Natural killer cell (primary cell): Measurements from ENCODE around the gene SRPK2. TPM values are rescaled to one million over a fixed set of nuclear protein-coding genes. Genes with fewer than 3 reads are reported as not detected.
"Not testable (repeated sequence)": the region's sequence is repeated elsewhere in the genome, so short reads cannot be mapped to it uniquely, and the experiment has no call there.

Experiments
- ATAC-seq, 3 donors: fragments of 150-1000 bp in 2 of 3; fragments of 200-7000 bp in 1 of 3; cut with Tn5 transposase; 1 replicate in 1 of 3; 2 replicates in 2 of 3; pipeline ENCODE4 v1.10.0; 2021; ENCODE audit warnings: mild to moderate bottlenecking in 2 of 3, moderate library complexity in 2 of 3
- DNase-seq, 2 donors: peaks; one replicate each; pipeline versions ENCODE4 v3.0.0 to v3.0.0-alpha.2; 2013 to 2021; ENCODE audit warnings: mixed read lengths in 1 of 2
- H3K27ac ChIP-seq: one replicate; pipeline ENCODE4 v1.5.1; 2013; ENCODE audit warnings: mild to moderate bottlenecking, low read length
- H3K27me3 ChIP-seq: one replicate; pipeline ENCODE4 v1.6.1; 2013; ENCODE audit warnings: low read length; ENCODE audit not compliant: control insufficient read depth, insufficient read depth
- H3K36me3 ChIP-seq: one replicate; pipeline ENCODE4 v1.6.1; 2013; ENCODE audit warnings: low read length; ENCODE audit not compliant: control insufficient read depth, insufficient read depth
- H3K4me1 ChIP-seq: one replicate; pipeline ENCODE4 v1.6.1; 2013; ENCODE audit warnings: low read length; ENCODE audit not compliant: control insufficient read depth, insufficient read depth
- H3K4me3 ChIP-seq: one replicate; pipeline ENCODE4 v1.5.1; 2013; ENCODE audit warnings: low read length
- H3K9me3 ChIP-seq: one replicate; pipeline ENCODE4 v1.6.1; 2013; ENCODE audit warnings: low read length; ENCODE audit not compliant: control insufficient read depth, insufficient read depth
- H3K27ac Mint-ChIP-seq, 2 donors: one replicate each; pipeline ENCODE4 v1.8.0; 2022; ENCODE audit warnings: mild to moderate bottlenecking in 2 of 2, mixed read lengths in 2 of 2, moderate library complexity in 1 of 2
- H3K27me3 Mint-ChIP-seq, 2 donors: one replicate each; pipeline ENCODE4 v1.8.0; 2022; ENCODE audit warnings: low read depth in 2 of 2, mixed read lengths in 2 of 2
- H3K36me3 Mint-ChIP-seq: one replicate; pipeline ENCODE4 v1.8.0; 2022; ENCODE audit warnings: mixed read lengths
- H3K4me1 Mint-ChIP-seq, 2 donors: one replicate each; pipeline ENCODE4 v1.8.0; 2022; ENCODE audit warnings: mixed read lengths in 2 of 2
- H3K4me3 Mint-ChIP-seq: one replicate; pipeline ENCODE4 v1.8.0; 2022; ENCODE audit warnings: mild to moderate bottlenecking, moderate library complexity, mixed read lengths
- H3K9me3 Mint-ChIP-seq, 2 donors: one replicate each; pipeline ENCODE4 v1.8.0; 2022; ENCODE audit warnings: mixed read lengths in 2 of 2
- WGBS: methylation state at CpG from one replicate; pipeline ENCODE4 v1.1.7; 2013; ENCODE audit warnings: missing lambda C conversion rate; ENCODE audit not compliant: insufficient coverage; 5-methylcytosine and 5-hydroxymethylcytosine counted together
- intact Hi-C: fragments of 100-400 bp; cut with micrococcal nuclease; formaldehyde crosslinking; loops from one replicate; pipeline ENCODE4 v1.14.2; 2022
- total RNA-seq, 4 donors: library from RNA; stranded (reverse); fragments of 120-200 nt in 1 of 4; gene quantifications; one replicate each; pipeline versions ENCODE4 v1.2.3 to v1.2.4, GENCODE V29; 2013 to 2022
- TF ChIP-seq, protein P1 (sequence below): fragments of 200-600 bp; IDR thresholded peaks from one replicate; pipeline ENCODE4 v1.8.0; 2022; ENCODE audit warnings: antibody characterized with exemption

SRPK2 gene
- total RNA-seq, 3 donors from 2014 or later (not counting 1 experiment from before 2014, with no cell fraction given), result 103 to 121 (median 108) TPM

DNA sequence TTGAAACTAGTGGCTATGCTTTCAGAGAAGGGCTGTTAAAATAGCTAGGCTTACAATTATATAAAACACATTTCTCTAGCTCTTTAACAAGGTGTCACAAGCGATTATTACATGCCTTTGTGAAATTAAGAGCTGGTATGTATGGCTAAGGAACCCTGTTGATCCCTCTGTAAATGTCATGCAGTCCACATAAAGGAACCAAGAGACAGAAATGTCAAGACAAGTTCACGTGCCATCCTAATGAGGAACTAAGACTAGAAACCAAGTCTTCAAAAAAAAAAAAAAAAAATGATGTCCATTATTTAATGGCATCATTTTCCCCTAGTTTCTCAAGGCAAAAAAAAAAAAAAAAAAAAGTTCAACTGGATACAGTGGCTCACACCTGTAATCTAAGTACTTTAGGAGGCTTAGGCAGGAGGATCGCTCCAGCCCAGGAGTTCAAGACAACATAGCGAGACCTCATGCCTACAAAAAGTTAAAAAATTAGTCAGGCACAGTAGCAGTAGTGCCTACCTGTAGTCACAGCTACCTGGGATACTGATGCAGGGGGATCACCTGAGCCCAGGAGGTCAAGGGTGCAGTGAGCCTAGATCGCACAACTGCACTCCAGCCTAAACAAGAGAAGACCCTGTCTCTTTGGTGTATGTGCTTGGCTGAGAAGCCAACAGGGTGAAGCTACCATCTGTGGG lies 63.4 kb downstream of the SRPK2 start:
- Mint-ChIP-seq H3K36me3 (no peaks in the 10 kb centered on the region), H3K9me3 (no peaks in the 10 kb centered on the region), H3K27me3 (no peaks in the 10 kb centered on the region), H3K4me1 (peaks cover 54 to 62% of the 10 kb centered on the region in 2 donors), H3K4me3 (no peak overlapping the region), H3K27ac (peak overlapping the region; percentile 7 to 22)
- no peaks in the 10 kb centered on the region for H3K36me3 ChIP-seq
- no peaks in the 10 kb centered on the region for H3K4me1 ChIP-seq
- H3K27ac ChIP-seq, result no peak overlapping the region
- H3K4me3 ChIP-seq, result no peak overlapping the region
- DNase-seq (no peak), ATAC-seq (no peak)
- H3K9me3 ChIP-seq, result no peaks in the 10 kb centered on the region
- 88% methylated on average over 5 of the region's 5 CpGs for WGBS
- intact Hi-C loops, result no loop called here
- no peaks in the 10 kb centered on the region for H3K27me3 ChIP-seq
- TF ChIP-seq, protein P1, sequence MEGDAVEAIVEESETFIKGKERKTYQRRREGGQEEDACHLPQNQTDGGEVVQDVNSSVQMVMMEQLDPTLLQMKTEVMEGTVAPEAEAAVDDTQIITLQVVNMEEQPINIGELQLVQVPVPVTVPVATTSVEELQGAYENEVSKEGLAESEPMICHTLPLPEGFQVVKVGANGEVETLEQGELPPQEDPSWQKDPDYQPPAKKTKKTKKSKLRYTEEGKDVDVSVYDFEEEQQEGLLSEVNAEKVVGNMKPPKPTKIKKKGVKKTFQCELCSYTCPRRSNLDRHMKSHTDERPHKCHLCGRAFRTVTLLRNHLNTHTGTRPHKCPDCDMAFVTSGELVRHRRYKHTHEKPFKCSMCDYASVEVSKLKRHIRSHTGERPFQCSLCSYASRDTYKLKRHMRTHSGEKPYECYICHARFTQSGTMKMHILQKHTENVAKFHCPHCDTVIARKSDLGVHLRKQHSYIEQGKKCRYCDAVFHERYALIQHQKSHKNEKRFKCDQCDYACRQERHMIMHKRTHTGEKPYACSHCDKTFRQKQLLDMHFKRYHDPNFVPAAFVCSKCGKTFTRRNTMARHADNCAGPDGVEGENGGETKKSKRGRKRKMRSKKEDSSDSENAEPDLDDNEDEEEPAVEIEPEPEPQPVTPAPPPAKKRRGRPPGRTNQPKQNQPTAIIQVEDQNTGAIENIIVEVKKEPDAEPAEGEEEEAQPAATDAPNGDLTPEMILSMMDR, result no peak

DNA sequence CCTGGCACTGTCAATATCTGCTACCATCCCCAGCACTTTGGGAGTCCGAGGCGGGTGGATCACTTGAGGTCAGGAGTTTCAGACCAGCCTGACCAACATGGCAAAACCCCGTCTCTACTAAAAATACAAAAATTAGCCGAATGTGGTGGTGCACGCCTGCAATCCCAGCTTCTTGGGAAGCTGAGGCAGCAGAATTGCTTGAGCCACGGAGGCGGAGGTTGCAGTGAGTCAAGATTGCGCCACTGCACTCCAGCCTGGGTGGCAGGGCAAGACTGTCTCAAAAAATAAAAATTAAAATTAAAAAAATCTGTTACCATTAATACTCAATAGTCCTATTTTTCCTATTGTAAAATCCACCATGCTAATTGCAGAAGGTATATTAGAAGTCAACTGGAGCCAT lies 64.1 kb downstream of the SRPK2 start:
- H3K4me1 ChIP-seq, H3K4me3 ChIP-seq, H3K36me3 Mint-ChIP-seq, H3K27me3 Mint-ChIP-seq, H3K36me3 ChIP-seq, H3K27me3 ChIP-seq, DNase-seq, H3K27ac ChIP-seq, H3K4me3 Mint-ChIP-seq, H3K9me3 ChIP-seq, ATAC-seq, intact Hi-C loops, H3K9me3 Mint-ChIP-seq: not testable (repeated sequence)
- Mint-ChIP-seq H3K27ac (peak overlapping the region in 1 of 2 donors; percentile 7), H3K4me1 (peaks cover 60 to 68% of the 10 kb centered on the region in 2 donors)
- WGBS, result 97% methylated on average over 7 of the region's 8 CpGs

DNA sequence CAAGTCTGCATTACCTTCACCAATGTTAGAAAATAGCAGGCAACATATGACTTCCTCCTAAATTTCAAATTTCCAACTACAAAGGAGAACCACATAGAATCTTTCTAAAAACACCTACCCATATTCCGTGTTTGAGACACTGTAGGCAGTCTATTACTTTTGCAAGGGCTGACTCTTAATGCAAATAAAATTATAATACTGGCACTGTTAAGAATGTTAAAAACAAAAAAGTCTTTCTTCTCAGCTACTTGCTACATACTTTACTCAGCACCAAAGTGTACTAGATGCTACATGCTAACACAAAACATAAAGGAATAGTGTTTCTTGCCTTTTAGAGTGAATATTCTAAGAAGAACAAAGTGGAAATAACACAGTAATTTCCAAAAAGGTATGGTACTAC lies 65.4 kb downstream of the SRPK2 start:
- Mint-ChIP-seq H3K4me3 (no peak overlapping the region), H3K4me1 (peaks cover 62 to 70% of the 10 kb centered on the region in 2 donors), H3K27me3 (no peaks in the 10 kb centered on the region), H3K36me3 (no peaks in the 10 kb centered on the region), H3K9me3 (no peaks in the 10 kb centered on the region), H3K27ac (no peak overlapping the region)
- H3K27me3 ChIP-seq, result no peaks in the 10 kb centered on the region
- DNase-seq (no peak), ATAC-seq (no peak)
- no peak overlapping the region for H3K27ac ChIP-seq
- H3K4me3 ChIP-seq, result no peak overlapping the region
- no peaks in the 10 kb centered on the region for H3K4me1 ChIP-seq
- WGBS, result no CpG with 5 or more reads among the region's 1 CpG
- H3K36me3 ChIP-seq, result no peaks in the 10 kb centered on the region
- no peaks in the 10 kb centered on the region for H3K9me3 ChIP-seq
- intact Hi-C loops, result no loop called here
- TF ChIP-seq, protein P1, result no peak

DNA sequence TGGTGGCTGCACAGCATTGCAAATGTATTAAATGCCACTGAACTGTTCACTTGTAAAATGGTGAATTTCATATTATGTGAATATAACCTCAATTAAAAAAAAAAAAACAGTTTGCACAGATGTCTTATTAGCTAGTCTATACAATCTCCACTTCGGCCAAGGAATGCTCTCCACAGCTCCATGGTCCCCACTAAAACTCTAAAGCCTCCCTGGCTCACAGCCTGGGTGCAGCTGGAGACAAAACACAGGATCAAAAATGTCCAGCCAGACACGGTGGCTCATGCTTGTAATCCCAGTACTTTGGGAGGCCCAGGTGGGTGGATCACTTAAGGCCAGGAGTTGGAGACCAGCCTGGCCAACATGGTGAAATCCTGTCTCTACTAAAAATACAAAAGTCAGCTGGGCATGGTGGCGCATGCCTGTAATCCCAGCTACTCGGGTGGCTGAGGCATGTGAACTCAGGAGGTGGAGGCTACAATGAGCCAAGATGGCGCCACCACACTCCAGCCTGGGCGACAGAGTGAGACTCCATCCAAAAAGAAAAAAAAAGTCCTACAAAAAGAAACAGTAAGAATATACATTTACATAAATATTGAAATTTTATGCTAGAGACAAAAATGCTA lies 66.0 kb downstream of the SRPK2 start:
- Histone ChIP-seq H3K36me3 (no peaks in the 10 kb centered on the region), H3K4me1 (peaks cover 2% of the 10 kb centered on the region), H3K4me3 (no peak overlapping the region), H3K9me3 (no peaks in the 10 kb centered on the region), H3K27ac (no peak overlapping the region), H3K27me3 (no peaks in the 10 kb centered on the region)
- WGBS, result 98% methylated on average over 4 of the region's 6 CpGs
- H3K36me3 Mint-ChIP-seq, result no peaks in the 10 kb centered on the region
- H3K4me1 Mint-ChIP-seq, result peaks cover 62 to 71% of the 10 kb centered on the region in 2 donors
- DNase-seq (no peak), ATAC-seq (no peak)
- TF ChIP-seq, protein P1, result no peak
- peak overlapping the region; percentile 6 to 15 for H3K27ac Mint-ChIP-seq
- intact Hi-C loops, result no loop called here
- no peaks in the 10 kb centered on the region for H3K9me3 Mint-ChIP-seq
- no peaks in the 10 kb centered on the region for H3K27me3 Mint-ChIP-seq
- no peak overlapping the region for H3K4me3 Mint-ChIP-seq
